ENCODE results near the gene CCNY.
"Not testable (repeated sequence)": the region's sequence is repeated elsewhere in the genome, so short reads cannot be mapped to it uniquely, and the experiment has no call there.

GRCh38 chr10:35403491-35403890 is 67.2 kb downstream of the CCNY start:
- TF ChIP-seq CTCF (IDR thresholded peaks at IDR 0.05); E2F4 (CRISPR knock-in tag; IDR thresholded peaks at IDR 0.05; ENCODE audit: borderline replicate concordance, low read depth); CREM (CRISPR knock-in tag; IDR thresholded peaks at IDR 0.05); HMGXB4 (CRISPR knock-in tag; IDR thresholded peaks at IDR 0.05); MXD4 (CRISPR knock-in tag; IDR thresholded peaks at IDR 0.05; ENCODE audit: borderline replicate concordance); ZNF121 (CRISPR knock-in tag; IDR thresholded peaks at IDR 0.05); FOXP4 (CRISPR knock-in tag; IDR thresholded peaks at IDR 0.05); ZNF512 (CRISPR knock-in tag; IDR thresholded peaks at IDR 0.05; ENCODE audit: borderline replicate concordance); IRF2 (CRISPR knock-in tag; IDR thresholded peaks at IDR 0.05; ENCODE audit: borderline replicate concordance, low read depth); ZNF263 (CRISPR knock-in tag; IDR thresholded peaks at IDR 0.05; ENCODE audit: low read depth); ZNF138 (CRISPR knock-in tag; conservative IDR thresholded peaks at IDR 0.05): not testable (repeated sequence)

Data from WTC11 (cell line).